Nephron progenitor cell (in vitro differentiated cells): ENCODE results near the gene OR2A25.

ENCODE experiments used
- DNase-seq: peaks from one replicate; pipeline ENCODE4 v3.0.0; 2021
- H3K27ac Mint-ChIP-seq: 2 replicates; pipeline ENCODE4 v1.8.0; 2021; ENCODE audit warnings: mild to moderate bottlenecking, moderate library complexity, mixed read lengths
- H3K27me3 Mint-ChIP-seq: 2 replicates; pipeline ENCODE4 v1.8.0; 2021; ENCODE audit warnings: mild to moderate bottlenecking, low read depth, mixed read lengths; ENCODE audit not compliant: poor library complexity
- H3K36me3 Mint-ChIP-seq: 2 replicates; pipeline ENCODE4 v1.8.0; 2021; ENCODE audit warnings: low read depth, mixed read lengths
- H3K4me1 Mint-ChIP-seq: 2 replicates; pipeline ENCODE4 v1.8.0; 2021; ENCODE audit warnings: mixed read lengths
- H3K4me3 Mint-ChIP-seq: 2 replicates; pipeline ENCODE4 v1.8.0; 2021; ENCODE audit warnings: mild to moderate bottlenecking, moderate library complexity, mixed read lengths
- H3K9me3 Mint-ChIP-seq: 2 replicates; pipeline ENCODE4 v1.8.0; 2021; ENCODE audit warnings: mild to moderate bottlenecking, moderate library complexity, mixed read lengths
- TF ChIP-seq, protein P1 (sequence below): fragments of 200-600 bp; sonication (generic); IDR thresholded peaks from 2 replicates; pipeline ENCODE4 v1.5.0; 2021; ENCODE audit warnings: antibody characterized with exemption

Gene OR2A25

DNA sequence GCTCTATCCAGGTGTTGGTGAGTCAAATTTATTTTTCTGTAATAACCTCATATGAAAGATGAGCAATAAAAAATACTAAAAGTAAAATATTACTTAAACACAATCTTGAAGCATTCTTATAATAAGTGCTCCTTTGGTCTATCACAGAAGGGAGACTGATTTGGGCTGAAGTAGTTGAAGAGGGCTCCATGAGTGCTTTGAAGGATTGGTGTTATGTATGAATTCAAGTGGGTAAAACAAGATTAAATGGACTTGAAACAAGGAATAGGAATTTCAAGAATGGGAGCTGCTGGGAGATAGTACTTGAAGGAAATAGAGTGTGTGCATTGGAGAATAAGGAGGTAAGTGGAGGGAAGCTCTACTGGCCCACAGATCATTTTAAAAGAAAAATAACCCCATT, 32.4 kb downstream of the OR2A25 start:
- H3K36me3 Mint-ChIP-seq: no peaks in the 10 kb centered on the region
- H3K4me3 Mint-ChIP-seq: no peak overlapping the region
- peaks cover 14% of the 10 kb centered on the region for H3K27me3 Mint-ChIP-seq
- H3K27ac Mint-ChIP-seq: no peak overlapping the region
- H3K4me1 Mint-ChIP-seq: no peaks in the 10 kb centered on the region
- no peak for DNase-seq
- TF ChIP-seq, protein P1, sequence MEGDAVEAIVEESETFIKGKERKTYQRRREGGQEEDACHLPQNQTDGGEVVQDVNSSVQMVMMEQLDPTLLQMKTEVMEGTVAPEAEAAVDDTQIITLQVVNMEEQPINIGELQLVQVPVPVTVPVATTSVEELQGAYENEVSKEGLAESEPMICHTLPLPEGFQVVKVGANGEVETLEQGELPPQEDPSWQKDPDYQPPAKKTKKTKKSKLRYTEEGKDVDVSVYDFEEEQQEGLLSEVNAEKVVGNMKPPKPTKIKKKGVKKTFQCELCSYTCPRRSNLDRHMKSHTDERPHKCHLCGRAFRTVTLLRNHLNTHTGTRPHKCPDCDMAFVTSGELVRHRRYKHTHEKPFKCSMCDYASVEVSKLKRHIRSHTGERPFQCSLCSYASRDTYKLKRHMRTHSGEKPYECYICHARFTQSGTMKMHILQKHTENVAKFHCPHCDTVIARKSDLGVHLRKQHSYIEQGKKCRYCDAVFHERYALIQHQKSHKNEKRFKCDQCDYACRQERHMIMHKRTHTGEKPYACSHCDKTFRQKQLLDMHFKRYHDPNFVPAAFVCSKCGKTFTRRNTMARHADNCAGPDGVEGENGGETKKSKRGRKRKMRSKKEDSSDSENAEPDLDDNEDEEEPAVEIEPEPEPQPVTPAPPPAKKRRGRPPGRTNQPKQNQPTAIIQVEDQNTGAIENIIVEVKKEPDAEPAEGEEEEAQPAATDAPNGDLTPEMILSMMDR: no peak
- no peaks in the 10 kb centered on the region for H3K9me3 Mint-ChIP-seq

DNA sequence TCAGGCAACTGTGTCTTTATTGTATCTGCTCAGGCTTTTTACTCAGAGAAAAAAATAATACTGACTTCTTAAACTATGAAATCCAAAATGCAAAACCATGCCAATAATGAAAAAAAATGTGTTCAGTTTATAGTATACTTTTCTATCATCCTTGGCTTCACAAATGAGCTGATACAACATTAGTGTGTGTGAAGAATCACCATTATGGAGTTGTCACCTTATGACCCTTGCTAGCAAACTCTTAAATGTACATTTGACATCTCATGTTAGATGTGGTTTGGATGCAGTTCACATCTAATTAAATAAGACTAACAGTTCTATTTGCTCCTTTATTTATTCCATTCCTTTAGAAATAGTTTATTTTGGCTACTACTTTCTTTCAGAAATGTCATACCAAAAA, 35.6 kb downstream of the OR2A25 start:
- TF ChIP-seq, protein P1: no peak
- H3K36me3 Mint-ChIP-seq: no peaks in the 10 kb centered on the region
- H3K9me3 Mint-ChIP-seq: no peaks in the 10 kb centered on the region
- H3K27me3 Mint-ChIP-seq: peaks cover 14% of the 10 kb centered on the region
- no peak overlapping the region for H3K27ac Mint-ChIP-seq
- no peaks in the 10 kb centered on the region for H3K4me1 Mint-ChIP-seq
- DNase-seq: no peak
- no peak overlapping the region for H3K4me3 Mint-ChIP-seq

DNA sequence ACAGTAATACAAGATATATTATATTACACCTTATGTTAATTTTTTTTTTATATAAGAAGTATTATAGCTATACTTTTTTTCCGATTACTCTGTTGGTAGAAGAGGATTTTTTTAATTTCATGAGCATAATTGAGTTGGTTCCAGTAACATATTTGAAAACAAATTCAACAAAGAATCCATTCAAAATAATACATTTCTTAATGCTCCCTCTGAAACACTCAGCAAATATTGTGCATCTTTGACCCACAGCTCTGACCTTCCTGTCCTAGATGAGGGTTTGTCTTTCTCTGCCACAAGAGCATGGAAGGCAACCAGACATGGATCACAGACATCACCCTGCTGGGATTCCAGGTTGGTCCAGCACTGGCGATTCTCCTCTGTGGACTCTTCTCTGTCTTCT, 39.7 kb downstream of the OR2A25 start, which contains the start of gene OR2A2:
Gene OR2A2, plus strand, starts transcription at position 301 of the 400 bp plus-strand sequence. Its CDS starts 0 bp downstream, at position 301.
- H3K4me1 Mint-ChIP-seq: no peaks in the 10 kb centered on the region
- no peak within 1 kb of the TSS for H3K27ac Mint-ChIP-seq
- H3K36me3 Mint-ChIP-seq: no peaks in the 10 kb centered on the region
- H3K27me3 Mint-ChIP-seq: peaks cover 6% of the 10 kb centered on the region
- TF ChIP-seq, protein P1: no peak
- no peaks in the 10 kb centered on the region for H3K9me3 Mint-ChIP-seq
- no peak within 1 kb of the TSS for H3K4me3 Mint-ChIP-seq
- no peak for DNase-seq

DNA sequence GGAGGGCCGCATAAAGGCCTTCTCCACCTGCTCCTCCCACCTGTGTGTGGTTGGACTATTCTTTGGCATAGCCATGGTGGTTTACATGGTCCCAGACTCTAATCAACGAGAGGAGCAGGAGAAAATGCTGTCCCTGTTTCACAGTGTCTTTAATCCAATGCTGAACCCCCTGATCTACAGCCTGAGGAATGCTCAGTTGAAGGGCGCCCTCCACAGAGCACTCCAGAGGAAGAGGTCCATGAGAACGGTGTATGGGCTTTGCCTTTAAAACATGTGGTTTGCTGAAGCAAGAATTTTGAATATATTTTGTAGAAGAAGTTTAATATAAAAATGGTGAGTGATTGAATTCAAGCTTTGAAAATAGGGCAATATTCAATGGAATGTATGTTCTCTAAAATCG, 40.7 kb downstream of the OR2A25 start:
- no peaks in the 10 kb centered on the region for H3K4me1 Mint-ChIP-seq
- H3K36me3 Mint-ChIP-seq: no peaks in the 10 kb centered on the region
- no peaks in the 10 kb centered on the region for H3K9me3 Mint-ChIP-seq
- TF ChIP-seq, protein P1: no peak
- H3K27ac Mint-ChIP-seq: no peak overlapping the region
- H3K27me3 Mint-ChIP-seq: peaks cover 6% of the 10 kb centered on the region
- H3K4me3 Mint-ChIP-seq: no peak overlapping the region
- no peak for DNase-seq

DNA sequence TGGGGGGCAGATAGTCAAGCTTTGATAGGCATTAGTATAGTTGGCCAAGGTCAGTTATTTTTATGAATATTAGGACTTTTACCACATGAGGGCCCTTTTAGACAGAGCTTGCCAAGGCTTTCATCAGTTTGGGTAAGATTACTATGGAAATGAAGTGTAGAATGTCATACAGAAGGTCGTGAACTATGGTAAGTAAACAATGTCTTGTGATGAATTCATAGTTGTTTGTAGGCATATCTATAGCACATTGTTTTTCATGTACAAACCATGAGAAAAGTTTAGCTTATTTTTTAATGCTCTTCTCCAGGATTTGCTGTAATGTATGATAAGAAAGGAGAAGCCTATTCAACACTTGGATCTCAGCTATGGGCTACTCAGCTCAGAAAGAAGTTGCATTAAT, 44.0 kb downstream of the OR2A25 start:
- Mint-ChIP-seq H3K9me3 (peaks cover 2% of the 10 kb centered on the region), H3K27me3 (no peaks in the 10 kb centered on the region), H3K27ac (no peak overlapping the region), H3K4me1 (no peaks in the 10 kb centered on the region), H3K36me3 (no peaks in the 10 kb centered on the region), H3K4me3 (no peak overlapping the region)
- TF ChIP-seq, protein P1: no peak
- no peak for DNase-seq

DNA sequence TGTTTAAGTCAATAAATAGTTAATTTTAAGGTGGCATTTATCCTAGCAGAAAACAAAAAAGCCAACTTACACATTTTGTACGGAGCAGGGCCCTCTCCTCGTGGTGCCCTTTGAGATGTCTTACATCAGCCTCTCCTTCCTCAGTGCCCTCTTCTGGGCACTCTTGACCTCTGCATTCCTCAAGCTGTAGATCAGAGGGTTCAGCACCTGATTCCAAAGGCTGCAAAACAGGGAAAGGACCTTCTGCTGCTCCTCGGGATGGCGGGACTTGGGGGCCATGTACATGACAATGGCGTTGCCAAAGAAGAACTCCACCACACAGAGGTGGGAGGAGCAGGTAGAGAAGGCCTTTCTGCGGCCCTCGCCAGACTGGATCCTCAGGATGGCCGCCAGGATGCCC, 48.7 kb downstream of the OR2A25 start:
- TF ChIP-seq, protein P1: no peak
- H3K4me1 Mint-ChIP-seq: no peaks in the 10 kb centered on the region
- peaks cover 5% of the 10 kb centered on the region for H3K9me3 Mint-ChIP-seq
- no peak overlapping the region for H3K4me3 Mint-ChIP-seq
- H3K27me3 Mint-ChIP-seq: no peaks in the 10 kb centered on the region
- no peaks in the 10 kb centered on the region for H3K36me3 Mint-ChIP-seq
- no peak overlapping the region for H3K27ac Mint-ChIP-seq
- no peak for DNase-seq
